H1 (cell line): ENCODE measurements around the gene PTH2R.

Experiments used
- CBX8 ChIP-seq: fragments of 300-800, 300-1000 bp; sonication (generic); IDR thresholded peaks from 2 replicates; pipeline ENCODE4 v1.7.1; 2016; ENCODE audit warnings: low read depth, low read length, borderline replicate concordance
- CTCF ChIP-seq, 3 experiments: IDR thresholded peaks; 1 replicate in 2 of 3; 2 replicates in 1 of 3; pipeline versions ENCODE4 v1.5.1 to v1.6.1; 2011; ENCODE audit warnings: low read length in 3 of 3, mild to moderate bottlenecking in 3 of 3, inconsistent platforms in 2 of 3, low read depth in 1 of 3, moderate library complexity in 1 of 3; ENCODE audit not compliant: insufficient read depth in 1 of 3; ENCODE audit errors: control extremely low read depth in 1 of 3
- EP300 ChIP-seq, 2 experiments: IDR thresholded peaks; 1 replicate in 1 of 2; 2 replicates in 1 of 2; pipeline ENCODE4 v1.6.1; 2011 to 2012; ENCODE audit warnings: low read depth in 2 of 2, low read length in 2 of 2, mild to moderate bottlenecking in 2 of 2, borderline replicate concordance in 1 of 2, inconsistent platforms in 1 of 2, moderate library complexity in 1 of 2
- EZH2 ChIP-seq: fragments of 200-600 bp; sonication (generic); IDR thresholded peaks from 2 replicates; pipeline ENCODE4 v1.7.1; 2012; ENCODE audit warnings: low read depth, mild to moderate bottlenecking, moderate library complexity, low read length, inconsistent platforms; ENCODE audit not compliant: severe bottlenecking
- JUN ChIP-seq: IDR thresholded peaks from 2 replicates; pipeline ENCODE4 v1.6.1; 2011; ENCODE audit warnings: low read depth, mild to moderate bottlenecking, improper control_type of control experiment, low read length
- JUND ChIP-seq: IDR thresholded peaks from 2 replicates; pipeline ENCODE4 v1.6.1; 2011; ENCODE audit warnings: mild to moderate bottlenecking, improper control_type of control experiment, low read length
- MAX ChIP-seq: IDR thresholded peaks from 2 replicates; pipeline ENCODE4 v1.6.1; 2012; ENCODE audit warnings: inconsistent platforms
- POLR2A ChIP-seq, 2 experiments: IDR thresholded peaks; 1 replicate in 1 of 2; 2 replicates in 1 of 2; pipeline ENCODE4 v1.6.1; 2011; ENCODE audit warnings: low read depth in 2 of 2, low read length in 2 of 2, mild to moderate bottlenecking in 2 of 2; ENCODE audit errors: control extremely low read depth in 1 of 2
- RAD21 ChIP-seq, 2 experiments: IDR thresholded peaks in 1 of 2; conservative IDR thresholded peaks in 1 of 2; 2 replicates each; pipeline ENCODE4 v1.6.1; 2011; ENCODE audit warnings: low read depth in 2 of 2, low read length in 2 of 2, improper control_type of control experiment in 1 of 2, inconsistent platforms in 1 of 2, mild to moderate bottlenecking in 1 of 2, moderate library complexity in 1 of 2
- RFX5 ChIP-seq: IDR thresholded peaks from 2 replicates; pipeline ENCODE4 v1.6.1; 2011; ENCODE audit warnings: low read depth, low read length, improper control_type of control experiment, borderline replicate concordance
- SIN3A ChIP-seq, 2 experiments: IDR thresholded peaks in 1 of 2; conservative IDR thresholded peaks in 1 of 2; 2 replicates each; pipeline ENCODE4 v1.6.1; 2011 to 2012; ENCODE audit warnings: low read length in 2 of 2, improper control_type of control experiment in 1 of 2, low read depth in 1 of 2, mild to moderate bottlenecking in 1 of 2
- TAF1 ChIP-seq: IDR thresholded peaks from 2 replicates; pipeline ENCODE4 v1.6.1; 2011; ENCODE audit warnings: mild to moderate bottlenecking, low read depth, low read length
- USF2 ChIP-seq: IDR thresholded peaks from 2 replicates; pipeline ENCODE4 v1.6.1; 2011; ENCODE audit warnings: low read length, improper control_type of control experiment

- TF ChIP-seq CTCF (IDR thresholded peaks at IDR 0.05; ENCODE audit: control extremely low read depth in 1 of 3, insufficient read depth in 1 of 3, low read depth in 1 of 3, low read length in 3 of 3): no peak
- TF ChIP-seq EZH2: no peak
- TF ChIP-seq RFX5: no peak
- TF ChIP-seq TAF1: no peak
- no peak for TF ChIP-seq EP300 (IDR thresholded peaks at IDR 0.05; ENCODE audit: borderline replicate concordance in 1 of 2, low read depth in 2 of 2, low read length in 2 of 2)
- no peak for TF ChIP-seq JUN
- no peak for TF ChIP-seq USF2
- no peak for TF ChIP-seq JUND
- no peak for TF ChIP-seq SIN3A (conservative IDR thresholded peaks at IDR 0.05 in 1 of 2, IDR thresholded peaks at IDR 0.05 in 1 of 2; ENCODE audit: low read depth in 1 of 2, low read length in 2 of 2)
- TF ChIP-seq CBX8: no peak
- TF ChIP-seq MAX: no peak
- no peak for TF ChIP-seq POLR2A (IDR thresholded peaks at IDR 0.05; ENCODE audit: control extremely low read depth in 1 of 2, low read depth in 2 of 2, low read length in 2 of 2)
- no peak for TF ChIP-seq RAD21 (IDR thresholded peaks at IDR 0.05 in 1 of 2, conservative IDR thresholded peaks at IDR 0.05 in 1 of 2; ENCODE audit: low read depth in 2 of 2, low read length in 2 of 2)
Measured at GRCh38 chr2:208502288-208502687, 95.7 kb downstream of the PTH2R start.
